Measurements from ENCODE around the gene TMEM132C. TPM values are rescaled to one million over a fixed set of nuclear protein-coding genes. Genes with fewer than 3 reads are reported as not detected.

TMEM132C gene
- total RNA-seq, 1 experiment from 2014 or later, result 0.14 TPM

DNA sequence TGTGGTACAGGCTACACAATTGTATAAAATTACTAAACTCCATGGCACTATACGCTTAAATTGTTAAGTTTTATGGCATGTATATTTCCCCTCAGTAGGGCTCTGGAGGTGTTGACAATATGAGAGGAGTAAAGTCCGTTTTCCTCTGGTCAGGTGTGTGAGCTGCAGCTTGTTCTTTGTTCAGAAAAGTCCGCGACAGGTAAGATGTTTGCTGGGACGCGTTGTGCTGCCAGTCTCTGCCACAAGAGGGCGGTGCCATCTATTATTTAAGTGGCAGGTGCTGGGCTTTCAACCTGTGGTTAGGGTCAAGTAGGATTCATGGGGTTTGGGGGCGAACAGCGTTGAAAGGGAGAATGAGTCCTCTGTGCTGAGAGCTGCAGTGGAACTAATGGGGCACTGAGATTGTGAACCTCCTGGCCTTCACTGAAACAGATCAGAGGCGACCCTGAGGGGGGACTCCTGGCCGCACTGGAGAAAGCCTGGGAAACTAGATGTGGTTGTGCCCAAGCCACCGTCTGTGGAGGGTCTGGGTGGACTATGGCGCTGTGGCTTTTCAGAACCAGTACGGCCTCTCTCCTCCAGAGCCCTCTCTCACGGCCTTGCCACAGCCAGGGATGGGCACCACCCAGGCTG, 377.8 kb downstream of the TMEM132C start:
- Histone ChIP-seq H3K36me3 (replicated peaks; ENCODE audit: control insufficient read depth, insufficient read depth, low read length) (no peaks in the 10 kb centered on the region), H3K27me3 (ENCODE audit: control insufficient read depth, insufficient read depth, low read length) (no peaks in the 10 kb centered on the region; the same call in 1 of the 2 replicates), H3K4me3 (ENCODE audit: insufficient read depth, low read depth, low read length) (no peak overlapping the region)
- DNase-seq, result peak; percentile 81

DNA sequence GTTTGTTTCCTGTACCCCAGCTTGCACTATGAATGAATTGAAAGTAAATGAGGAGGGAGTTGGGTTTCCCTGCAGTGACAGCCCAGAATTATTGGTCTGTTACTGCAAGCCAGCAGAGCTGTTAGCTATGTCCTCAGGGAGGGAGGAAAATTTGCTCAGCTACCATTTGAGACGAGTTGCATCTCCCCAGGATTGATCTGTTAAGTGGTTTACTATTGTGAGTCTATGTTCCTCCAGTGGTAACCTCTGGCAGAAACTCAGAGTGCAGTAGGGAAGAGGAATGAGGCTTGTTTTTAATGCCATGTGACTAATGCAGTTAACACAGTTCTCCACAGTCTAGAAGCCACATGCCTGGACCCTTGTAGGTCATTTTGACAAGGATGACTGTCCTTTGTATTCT, 382.9 kb downstream of the TMEM132C start:
- Histone ChIP-seq H3K27me3 (ENCODE audit: control insufficient read depth, insufficient read depth, low read length) (no peaks in the 10 kb centered on the region), H3K36me3 (replicated peaks; ENCODE audit: control insufficient read depth, insufficient read depth, low read length) (no peaks in the 10 kb centered on the region), H3K4me3 (ENCODE audit: insufficient read depth, low read depth, low read length) (no peak overlapping the region)
- DNase-seq, result no peak

DNA sequence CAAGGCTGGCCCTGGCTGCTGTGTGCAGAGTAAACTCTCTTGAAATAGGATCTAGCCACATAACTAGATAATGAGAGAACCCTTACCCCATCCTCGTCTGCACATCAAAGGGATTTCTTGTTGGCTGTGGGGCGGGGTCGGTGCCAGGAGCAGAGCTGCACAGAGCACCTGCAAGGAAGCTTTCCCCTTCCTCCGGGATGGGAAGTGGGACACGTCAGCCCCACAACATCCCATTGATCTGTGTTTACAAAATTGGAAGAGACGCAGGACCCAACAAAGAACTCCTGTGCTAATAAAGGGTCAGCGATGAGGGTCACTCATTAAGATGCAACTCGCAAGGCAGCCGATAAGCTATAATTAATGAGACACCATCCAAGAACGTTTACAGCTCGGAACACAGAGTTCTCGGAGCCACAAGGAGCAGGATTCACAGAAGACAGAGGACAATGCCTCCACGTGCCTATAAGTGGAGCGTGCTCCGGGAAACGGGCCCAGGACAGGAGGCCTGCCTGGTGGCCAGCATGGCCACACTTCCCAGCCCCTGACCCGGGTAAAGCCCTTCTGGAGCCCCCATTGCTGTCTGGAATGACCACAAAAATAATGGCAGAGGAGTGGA, 385.3 kb downstream of the TMEM132C start:
- H3K36me3 ChIP-seq (replicated peaks; ENCODE audit: control insufficient read depth, insufficient read depth, low read length), result no peaks in the 10 kb centered on the region
- DNase-seq, result no peak
- no peaks in the 10 kb centered on the region for H3K27me3 ChIP-seq (ENCODE audit: control insufficient read depth, insufficient read depth, low read length)
- no peak overlapping the region for H3K4me3 ChIP-seq (ENCODE audit: insufficient read depth, low read depth, low read length)

DNA sequence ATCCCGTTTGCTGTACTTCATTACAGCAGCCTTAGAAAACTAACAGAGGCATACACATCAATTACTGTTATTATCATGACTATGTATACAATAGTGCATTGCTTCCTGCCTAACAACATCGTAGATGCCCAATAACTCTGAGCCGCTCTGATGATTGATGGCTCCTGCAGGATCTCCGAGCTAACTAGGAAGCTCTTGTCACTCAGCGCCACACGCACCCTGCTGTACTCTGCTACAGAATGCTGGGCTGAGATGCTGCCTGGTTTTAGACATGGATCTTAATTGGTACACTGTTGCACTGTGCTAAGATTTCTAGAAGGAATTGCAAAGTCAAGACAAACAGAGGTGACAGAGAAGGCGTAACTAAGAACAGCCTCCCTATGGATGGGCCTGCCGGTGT, 387.5 kb downstream of the TMEM132C start:
- no peaks in the 10 kb centered on the region for H3K36me3 ChIP-seq (replicated peaks; ENCODE audit: control insufficient read depth, insufficient read depth, low read length)
- no peaks in the 10 kb centered on the region for H3K27me3 ChIP-seq (ENCODE audit: control insufficient read depth, insufficient read depth, low read length)
- no peak overlapping the region for H3K4me3 ChIP-seq (ENCODE audit: insufficient read depth, low read depth, low read length)
- no peak for DNase-seq

DNA sequence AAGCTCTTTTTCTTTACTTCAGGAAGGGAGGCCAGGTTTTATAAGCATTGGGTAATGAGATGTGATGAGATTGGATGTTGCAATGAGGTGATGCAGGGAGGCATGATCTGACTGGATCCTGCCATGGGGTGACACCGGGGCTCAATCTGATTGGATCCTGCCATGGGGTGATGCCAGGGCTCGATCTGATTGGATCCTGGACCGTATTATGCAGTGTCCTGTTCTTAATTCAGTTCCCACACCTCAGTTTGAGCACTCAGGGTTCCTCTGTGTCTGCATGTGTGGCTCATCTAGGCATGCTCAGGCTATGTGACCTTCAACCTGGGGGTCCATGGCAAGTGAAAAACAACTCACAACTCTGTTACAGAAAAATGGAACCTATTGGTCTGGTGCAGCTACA, 390.4 kb downstream of the TMEM132C start:
- Histone ChIP-seq H3K36me3 (replicated peaks; ENCODE audit: control insufficient read depth, insufficient read depth, low read length) (no peaks in the 10 kb centered on the region), H3K4me3 (ENCODE audit: insufficient read depth, low read depth, low read length) (no peak overlapping the region)

DNA sequence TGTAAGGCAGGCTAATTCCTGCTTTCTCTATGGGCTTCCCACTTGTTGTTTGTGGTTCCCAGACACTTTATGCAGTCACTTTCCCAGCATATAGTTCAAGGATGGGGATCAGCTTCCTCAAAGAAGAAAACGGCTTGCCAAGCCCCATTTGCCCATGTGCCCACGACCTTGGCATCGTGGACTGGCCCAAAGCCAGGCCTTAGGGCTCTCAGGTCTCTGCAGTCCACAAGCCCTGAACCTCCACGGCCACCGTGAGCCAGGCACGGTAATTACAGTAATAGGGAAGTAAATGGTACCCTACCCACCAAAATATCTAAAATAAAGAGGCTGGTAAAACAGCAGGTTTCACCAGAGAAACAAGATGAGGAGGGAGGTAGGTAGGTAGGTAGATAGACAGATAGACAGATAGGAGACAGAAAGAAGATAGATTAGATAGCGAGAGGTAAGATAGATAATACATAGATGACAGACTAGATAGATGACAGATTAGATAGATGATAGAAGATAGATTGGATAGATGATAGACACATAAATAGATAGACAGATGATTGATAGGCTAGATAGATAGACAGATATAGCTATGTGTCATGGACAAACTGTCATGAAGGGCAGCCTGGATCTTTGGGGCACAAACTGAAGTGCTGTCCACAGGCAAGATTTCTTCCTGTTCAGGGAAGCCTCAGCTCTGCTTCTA, 393.7 kb downstream of the TMEM132C start:
- H3K4me3 ChIP-seq (ENCODE audit: insufficient read depth, low read depth, low read length), result no peak overlapping the region
- no peaks in the 10 kb centered on the region for H3K36me3 ChIP-seq (replicated peaks; ENCODE audit: control insufficient read depth, insufficient read depth, low read length)
- no peak for DNase-seq
- H3K27me3 ChIP-seq (ENCODE audit: control insufficient read depth, insufficient read depth, low read length), result no peaks in the 10 kb centered on the region

More for the DNA sequence above, 390.4 kb downstream of the TMEM132C start:
- no peak for DNase-seq
- H3K27me3 ChIP-seq (ENCODE audit: control insufficient read depth, insufficient read depth, low read length), result no peaks in the 10 kb centered on the region

DNA sequence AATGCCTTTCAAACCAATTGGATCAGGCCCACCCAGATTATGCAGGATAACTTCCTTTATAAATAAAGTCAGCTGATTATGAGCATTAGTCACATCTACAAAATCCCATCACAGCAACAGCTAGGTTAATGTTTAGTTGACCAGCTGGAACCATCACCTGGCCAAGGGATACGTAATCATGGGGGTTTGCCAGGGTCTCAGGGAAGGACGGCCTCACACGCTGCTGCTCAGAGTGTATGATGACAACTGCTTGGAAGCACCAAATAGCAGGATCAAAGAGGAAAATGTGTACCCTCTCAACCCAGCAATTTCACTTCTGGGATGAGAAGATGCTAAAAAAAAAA, 394.2 kb downstream of the TMEM132C start:
- Histone ChIP-seq H3K36me3 (replicated peaks; ENCODE audit: control insufficient read depth, insufficient read depth, low read length) (no peaks in the 10 kb centered on the region), H3K27me3 (ENCODE audit: control insufficient read depth, insufficient read depth, low read length) (no peaks in the 10 kb centered on the region), H3K4me3 (ENCODE audit: insufficient read depth, low read depth, low read length) (no peak overlapping the region)
- DNase-seq, result no peak

DNA sequence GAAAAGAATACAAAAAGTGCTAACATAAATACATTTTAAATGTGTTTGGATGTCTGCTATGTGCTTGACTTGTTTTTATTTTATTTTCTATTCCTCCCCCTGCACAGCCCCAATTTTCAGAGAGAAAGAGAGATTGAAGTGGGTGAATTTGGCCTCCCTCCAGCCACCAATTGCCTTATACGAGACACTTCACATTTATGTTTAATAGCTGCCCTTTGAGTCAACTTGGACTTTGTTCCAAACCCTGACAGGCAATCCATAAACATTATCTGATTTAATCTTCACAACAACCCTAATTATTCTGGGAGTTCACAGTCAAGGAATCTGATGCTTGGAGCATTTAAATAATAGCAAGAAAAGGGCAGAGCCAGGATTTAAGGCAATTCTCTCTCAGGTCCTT, 395.1 kb downstream of the TMEM132C start:
- Histone ChIP-seq H3K27me3 (ENCODE audit: control insufficient read depth, insufficient read depth, low read length) (no peaks in the 10 kb centered on the region), H3K4me3 (ENCODE audit: insufficient read depth, low read depth, low read length) (no peak overlapping the region), H3K36me3 (replicated peaks; ENCODE audit: control insufficient read depth, insufficient read depth, low read length) (no peaks in the 10 kb centered on the region)
- no peak for DNase-seq

DNA sequence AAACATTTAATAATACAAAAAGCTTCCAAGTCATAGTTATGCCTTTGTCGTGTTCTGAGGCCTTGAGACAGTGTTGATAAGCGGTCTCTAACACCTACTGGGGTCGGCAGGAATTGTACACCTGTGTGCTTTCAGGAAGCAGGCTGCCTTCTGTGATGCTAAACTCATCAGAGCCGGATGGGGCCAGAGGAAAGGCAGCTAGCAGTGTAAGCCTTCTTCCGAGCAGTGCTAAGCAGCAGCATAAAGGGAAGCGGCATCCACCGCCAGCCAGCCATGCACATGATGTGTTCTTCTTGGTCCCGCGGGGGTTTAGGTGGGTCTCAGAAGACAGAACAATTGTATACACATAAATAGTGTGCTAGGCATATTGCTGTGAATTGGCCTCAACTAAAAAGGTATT, 397.5 kb downstream of the TMEM132C start:
- DNase-seq, result peak; percentile 67
- no peaks in the 10 kb centered on the region for H3K27me3 ChIP-seq (ENCODE audit: control insufficient read depth, insufficient read depth, low read length)
- H3K4me3 ChIP-seq (ENCODE audit: insufficient read depth, low read depth, low read length), result no peak overlapping the region
- H3K36me3 ChIP-seq (replicated peaks; ENCODE audit: control insufficient read depth, insufficient read depth, low read length), result no peaks in the 10 kb centered on the region

DNA sequence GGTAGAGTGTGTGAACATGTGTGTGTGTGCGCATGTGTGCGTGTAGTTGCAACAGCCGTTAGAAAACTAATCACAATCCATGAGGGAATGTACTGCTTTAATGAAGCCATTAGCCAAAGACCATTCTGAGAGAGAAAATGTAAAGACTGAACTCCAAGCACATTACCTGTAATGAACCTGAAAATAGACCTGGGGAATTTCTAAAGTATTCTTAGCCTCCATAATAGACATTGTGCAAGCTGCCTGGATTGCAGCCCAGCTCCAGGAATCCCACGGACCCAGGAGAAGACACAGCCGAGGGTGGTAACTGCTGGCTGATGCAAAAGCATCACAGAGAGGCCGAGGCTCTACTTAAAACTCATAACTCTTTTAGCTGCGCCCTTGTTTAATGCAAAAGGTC, 400.2 kb downstream of the TMEM132C start:
- DNase-seq, result no peak
- Histone ChIP-seq H3K27me3 (ENCODE audit: control insufficient read depth, insufficient read depth, low read length) (no peaks in the 10 kb centered on the region), H3K36me3 (replicated peaks; ENCODE audit: control insufficient read depth, insufficient read depth, low read length) (no peaks in the 10 kb centered on the region), H3K4me3 (ENCODE audit: insufficient read depth, low read depth, low read length) (no peak overlapping the region)

DNA sequence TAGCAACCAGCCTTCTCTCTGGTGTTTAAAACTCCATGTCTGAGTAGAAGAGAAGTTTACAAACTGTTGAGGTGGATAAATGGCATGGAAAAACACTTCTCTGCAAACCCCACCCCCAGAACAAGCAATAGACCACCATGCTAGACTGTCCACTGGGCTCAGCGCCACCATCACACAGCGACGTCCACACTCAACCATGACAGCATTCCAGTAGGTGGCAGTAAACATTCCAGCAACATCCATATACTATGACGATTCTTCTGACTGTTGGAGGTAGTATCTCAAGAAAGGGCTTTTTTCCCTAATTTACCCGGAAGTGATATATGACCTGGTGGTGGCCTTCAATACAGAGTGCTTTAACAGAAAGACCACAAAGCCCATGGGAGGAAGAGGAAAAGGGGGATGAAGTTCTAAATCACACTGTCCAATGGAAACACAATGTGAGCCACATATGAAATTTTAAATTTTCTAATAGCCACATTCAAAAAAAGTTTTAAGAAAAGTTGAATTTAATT, 404.6 kb downstream of the TMEM132C start:
- no peak for DNase-seq
- H3K27me3 ChIP-seq (ENCODE audit: control insufficient read depth, insufficient read depth, low read length), result no peaks in the 10 kb centered on the region
- no peak overlapping the region for H3K4me3 ChIP-seq (ENCODE audit: insufficient read depth, low read depth, low read length)
- no peaks in the 10 kb centered on the region for H3K36me3 ChIP-seq (replicated peaks; ENCODE audit: control insufficient read depth, insufficient read depth, low read length)

DNA sequence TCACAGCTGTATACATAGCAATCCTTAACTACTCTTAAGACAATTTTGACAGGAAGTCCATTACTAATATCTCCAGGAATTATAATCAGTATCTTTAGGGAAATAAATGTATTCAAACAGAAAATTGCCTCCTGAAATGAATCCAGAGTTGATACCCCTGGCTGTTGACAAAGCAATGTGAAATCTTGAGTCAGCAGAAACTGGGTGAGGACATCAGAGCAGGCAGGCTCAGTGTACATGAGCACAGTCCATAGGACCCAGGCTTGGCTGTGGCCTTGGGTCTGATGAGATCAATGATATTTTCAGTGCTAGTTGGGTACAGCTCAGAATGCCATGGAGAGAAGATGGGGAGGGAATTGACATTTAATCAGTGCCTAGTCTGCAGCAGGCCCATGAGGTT, 405.5 kb downstream of the TMEM132C start:
- Histone ChIP-seq H3K27me3 (ENCODE audit: control insufficient read depth, insufficient read depth, low read length) (no peaks in the 10 kb centered on the region), H3K36me3 (replicated peaks; ENCODE audit: control insufficient read depth, insufficient read depth, low read length) (no peaks in the 10 kb centered on the region), H3K4me3 (ENCODE audit: insufficient read depth, low read depth, low read length) (no peak overlapping the region)
- no peak for DNase-seq

DNA sequence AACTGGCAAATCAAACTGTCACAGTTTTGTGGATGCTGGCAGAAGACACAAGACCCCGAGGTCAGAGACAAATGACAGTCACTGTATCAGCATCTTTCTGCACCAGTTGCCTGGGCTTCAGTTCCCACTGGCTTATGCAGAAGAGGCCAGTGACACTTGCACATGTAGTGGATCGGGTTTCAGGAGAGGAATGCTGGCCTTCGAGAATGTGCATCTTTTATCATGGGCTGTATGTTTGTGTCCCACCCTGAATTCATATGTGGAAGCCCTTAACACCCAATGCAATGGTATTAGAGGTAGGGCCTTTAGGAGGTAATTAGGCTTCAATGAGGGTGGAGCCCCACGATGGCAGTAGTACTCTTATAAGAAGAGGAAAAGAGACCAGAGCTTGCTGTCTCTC, 405.9 kb downstream of the TMEM132C start:
- no peaks in the 10 kb centered on the region for H3K36me3 ChIP-seq (replicated peaks; ENCODE audit: control insufficient read depth, insufficient read depth, low read length)
- no peak for DNase-seq
- H3K27me3 ChIP-seq (ENCODE audit: control insufficient read depth, insufficient read depth, low read length), result no peaks in the 10 kb centered on the region
- no peak overlapping the region for H3K4me3 ChIP-seq (ENCODE audit: insufficient read depth, low read depth, low read length)

DNA sequence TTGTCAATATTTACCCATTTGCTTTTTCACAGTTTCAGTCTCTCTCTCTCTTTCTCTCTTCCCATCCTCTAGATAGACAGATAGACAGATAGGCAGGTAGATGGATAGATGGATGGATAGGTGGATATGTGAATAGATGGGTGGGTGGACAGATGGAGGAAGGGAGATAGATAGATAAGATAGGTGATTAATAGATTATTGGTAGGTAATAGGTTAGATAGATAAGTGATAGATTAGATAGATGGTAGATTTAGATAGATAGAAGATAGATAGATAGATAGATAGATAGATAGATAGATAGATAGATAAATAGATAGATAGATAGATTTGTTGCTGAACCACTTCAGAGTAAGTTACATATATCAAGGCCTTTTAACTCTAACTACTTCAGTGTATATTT, 408.6 kb downstream of the TMEM132C start:
- Histone ChIP-seq H3K4me3 (ENCODE audit: insufficient read depth, low read depth, low read length) (no peak overlapping the region), H3K27me3 (ENCODE audit: control insufficient read depth, insufficient read depth, low read length) (no peaks in the 10 kb centered on the region), H3K36me3 (replicated peaks; ENCODE audit: control insufficient read depth, insufficient read depth, low read length) (no peaks in the 10 kb centered on the region)
- no peak for DNase-seq

DNA sequence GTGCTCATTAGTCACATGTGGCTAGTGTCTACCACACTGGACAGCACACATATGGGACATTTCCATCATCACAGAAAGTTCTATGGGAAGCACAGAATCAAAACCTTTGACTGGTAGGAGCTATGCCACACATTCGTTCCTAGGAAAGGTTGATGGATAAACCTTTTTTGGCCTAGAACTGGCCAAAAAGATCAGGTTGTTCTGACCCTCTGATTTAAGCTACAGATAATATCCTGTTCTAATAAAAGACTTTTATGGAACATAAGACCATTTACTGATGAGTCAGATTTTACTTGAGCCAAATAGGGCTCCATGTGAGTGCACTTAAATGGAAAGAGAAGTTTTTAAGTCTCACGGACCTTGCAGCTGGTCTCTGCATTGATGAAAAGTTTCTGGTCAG, 413.6 kb downstream of the TMEM132C start:
- no peak overlapping the region for H3K4me3 ChIP-seq (ENCODE audit: insufficient read depth, low read depth, low read length)
- no peaks in the 10 kb centered on the region for H3K36me3 ChIP-seq (replicated peaks; ENCODE audit: control insufficient read depth, insufficient read depth, low read length)
- no peaks in the 10 kb centered on the region for H3K27me3 ChIP-seq (ENCODE audit: control insufficient read depth, insufficient read depth, low read length)
- DNase-seq, result no peak
